Panc1 (cell line): Measurements from ENCODE around the gene SPINK4.

ENCODE experiments used
- CTCF ChIP-seq: fragments of 450-650 bp; IDR thresholded peaks from 2 replicates; pipeline ENCODE4 v1.5.1; 2017; ENCODE audit warnings: mild to moderate bottlenecking
- POLR2AphosphoS5 ChIP-seq: IDR thresholded peaks from 2 replicates; pipeline ENCODE4 v1.6.1; 2012; ENCODE audit warnings: mild to moderate bottlenecking, low read depth, low read length, moderate library complexity
- REST ChIP-seq, 2 experiments: IDR thresholded peaks; 2 replicates each; pipeline ENCODE4 v1.6.1; 2011 to 2012; ENCODE audit warnings: low read depth in 2 of 2, control low read depth in 1 of 2, low read length in 1 of 2, mild to moderate bottlenecking in 1 of 2, moderate library complexity in 1 of 2; ENCODE audit not compliant: insufficient read depth in 1 of 2
- SIN3A ChIP-seq: IDR thresholded peaks from 2 replicates; pipeline ENCODE4 v1.6.1; 2012; ENCODE audit warnings: low read depth, mild to moderate bottlenecking, low read length, moderate library complexity, borderline replicate concordance; ENCODE audit not compliant: insufficient read depth
- TCF7L2 ChIP-seq: IDR thresholded peaks from 2 replicates; pipeline ENCODE4 v1.6.1; 2011; ENCODE audit warnings: mild to moderate bottlenecking, low read depth, low read length, inconsistent platforms

- TF ChIP-seq CTCF (no peak), REST (IDR thresholded peaks at IDR 0.05; ENCODE audit: insufficient read depth in 1 of 2, low read depth in 2 of 2, low read length in 1 of 2) (no peak), POLR2AphosphoS5 (no peak), SIN3A (no peak), TCF7L2 (no peak)
These were observed 3.4 kb upstream of the SPINK4 start for GRCh38 chr9:33236571-33236970.
